K562 (cell line): ENCODE results near the gene WIF1. TPM values are rescaled to one million over a fixed set of nuclear protein-coding genes. Genes with fewer than 3 reads are reported as not detected.

Source experiments
- ATAC-seq: fragments of 200-7000 bp; cut with Tn5 transposase; 3 replicates; pipeline ENCODE4 v1.9.1; 2020; ENCODE audit warnings: moderate library complexity
- BruUV-seq: library from RNA; stranded (reverse); fragments of 400-500 nt; replicated peaks from 2 replicates; lab custom pipeline; 2021; lab: Mats Ljungman, UMichigan
- CTCF ChIA-PET: fragments of 300-600 bp; formaldehyde crosslinking; extraction: SDS; loops from one replicate; lab custom pipeline; 2021; ENCODE audit warnings: low intra/inter-chr PET ratio; lab: Yijun Ruan, JAX
- POLR2A ChIA-PET: fragments of 300-600, 350-650 bp; sonication (Branson Sonifier 250); formaldehyde crosslinking; extraction: SDS; loops from one replicate; lab custom pipeline; 2021; ENCODE audit warnings: antibody characterized with exemption, inconsistent platforms; lab: Yijun Ruan, JAX
- DNase-seq, 4 experiments: peaks; one replicate each; pipeline versions ENCODE4 v3.0.0 to v3.0.0-alpha.2; 2011 to 2018; ENCODE audit warnings: low spot score in 3 of 4, mixed read lengths in 3 of 4; ENCODE audit errors: extremely low read depth in 1 of 4
- FAIRE-seq: peaks from 2 replicates; lab custom pipeline; 2011; peaks lifted over from hg19 to GRCh38; lab: Jason Lieb, UNC
- H2AFZ ChIP-seq: 2 replicates; pipeline ENCODE4 v1.6.0; 2011; ENCODE audit warnings: low read depth, low read length, control low read depth, inconsistent platforms
- H3K27ac ChIP-seq: fragments of 200-600 bp; 3 replicates; pipeline ENCODE4 v1.8.0; 2011; ENCODE audit warnings: low read depth, mild to moderate bottlenecking, control low read depth, inconsistent platforms, low read length, moderate library complexity, mixed read lengths; ENCODE audit errors: extremely low read depth
- H3K27me3 ChIP-seq, 2 experiments: fragments of 300-600 bp in 1 of 2; 2 replicates in 1 of 2; 3 replicates in 1 of 2; pipeline versions ENCODE4 v1.6.0 to v1.8.0; 2011; ENCODE audit warnings: inconsistent platforms in 2 of 2, low read length in 2 of 2, mild to moderate bottlenecking in 1 of 2, mixed read lengths in 1 of 2, moderate library complexity in 1 of 2; ENCODE audit not compliant: control insufficient read depth in 2 of 2, insufficient read depth in 2 of 2
- H3K36me3 ChIP-seq: fragments of 300-600 bp; 3 replicates; pipeline ENCODE4 v1.8.0; 2011; ENCODE audit warnings: mild to moderate bottlenecking, low read length, inconsistent platforms; ENCODE audit not compliant: control insufficient read depth, insufficient read depth
- H3K4me1 ChIP-seq, 2 experiments: fragments of 200-600 bp in 1 of 2; replicated peaks in 1 of 2; 2 replicates in 1 of 2; 3 replicates in 1 of 2; pipeline versions ENCODE4 v1.5.1 to v1.8.0; 2011; ENCODE audit warnings: inconsistent platforms in 2 of 2, low read length in 2 of 2, mild to moderate bottlenecking in 1 of 2, mixed read lengths in 1 of 2, moderate library complexity in 1 of 2; ENCODE audit not compliant: control insufficient read depth in 2 of 2, insufficient read depth in 2 of 2
- H3K4me2 ChIP-seq: 2 replicates; pipeline ENCODE4 v1.6.1; 2011; ENCODE audit warnings: low read length, control low read depth, inconsistent platforms, mixed read lengths; ENCODE audit not compliant: insufficient read depth
- H3K4me3 ChIP-seq: fragments of 200-600 bp; sonication (generic), shearing (Covaris generic); 2 replicates; pipeline ENCODE4 v1.5.1; 2016; ENCODE audit warnings: control low read depth, inconsistent platforms
- H3K79me2 ChIP-seq: fragments of 200-600 bp; 3 replicates; pipeline ENCODE4 v1.8.0; 2011; ENCODE audit warnings: low read length, inconsistent platforms; ENCODE audit not compliant: control insufficient read depth, insufficient read depth
- H3K9ac ChIP-seq, 2 experiments: 2 replicates each; pipeline versions ENCODE4 v1.6.0 to v1.6.1; 2011; ENCODE audit warnings: low read depth in 2 of 2, low read length in 2 of 2, control low read depth in 1 of 2, inconsistent platforms in 1 of 2, mild to moderate bottlenecking in 1 of 2, mixed read lengths in 1 of 2; ENCODE audit not compliant: insufficient read depth in 1 of 2
- H3K9me1 ChIP-seq: one replicate; pipeline ENCODE4 v1.6.0; 2011; ENCODE audit warnings: inconsistent platforms, mild to moderate bottlenecking, low read length, moderate library complexity; ENCODE audit not compliant: control insufficient read depth, insufficient read depth
- H3K9me3 ChIP-seq: replicated peaks from 2 replicates; pipeline ENCODE4 v1.5.1; 2011; ENCODE audit warnings: low read depth, low read length, inconsistent platforms; ENCODE audit not compliant: control insufficient read depth, insufficient read depth
- H4K20me1 ChIP-seq: replicated peaks from 2 replicates; pipeline ENCODE4 v1.6.1; 2011; ENCODE audit warnings: low read length, inconsistent platforms, mixed read lengths; ENCODE audit not compliant: control insufficient read depth, insufficient read depth
- ARID4B ChIP-seq: sonication (generic); formaldehyde crosslinking; IDR thresholded peaks from 2 replicates; pipeline ENCODE4 v1.8.0; 2022; ENCODE audit warnings: mild to moderate bottlenecking, missing genetic modification reagents
- MAZ ChIP-seq, 2 experiments: fragments of 450-650 bp in 1 of 2; sonication (generic) in 1 of 2; formaldehyde crosslinking; IDR thresholded peaks in 1 of 2; conservative IDR thresholded peaks in 1 of 2; 2 replicates each; pipeline versions ENCODE4 v1.4.0 to v1.5.0; 2020; ENCODE audit warnings: mild to moderate bottlenecking in 1 of 2, missing genetic modification reagents in 1 of 2
- NCOA1 ChIP-seq: fragments of 450-650 bp; IDR thresholded peaks from 2 replicates; pipeline ENCODE4 v1.6.1; 2016; ENCODE audit warnings: low read depth
- NFE2 ChIP-seq: IDR thresholded peaks from 2 replicates; pipeline ENCODE4 v1.6.1; 2014; ENCODE audit warnings: antibody characterized with exemption, low read depth
- PCBP2 ChIP-seq: fragments of 200-400 bp; formaldehyde crosslinking; IDR thresholded peaks from 2 replicates; pipeline ENCODE4 v1.6.1; 2018; ENCODE audit warnings: low read length, low read depth, mild to moderate bottlenecking, moderate library complexity; ENCODE audit not compliant: poor library complexity, severe bottlenecking
- SREBF2 ChIP-seq: sonication (generic); formaldehyde crosslinking; IDR thresholded peaks from 2 replicates; pipeline ENCODE4 v1.4.0; 2020; ENCODE audit warnings: mild to moderate bottlenecking, missing genetic modification reagents
- TAF1 ChIP-seq: IDR thresholded peaks from 2 replicates; pipeline ENCODE4 v1.6.1; 2011; ENCODE audit warnings: mild to moderate bottlenecking, low read length, moderate library complexity; ENCODE audit not compliant: insufficient read depth, control insufficient read depth, severe bottlenecking; ENCODE audit errors: extremely low read depth
- TAL1 ChIP-seq: fragments of 450-650 bp; IDR thresholded peaks from 2 replicates; pipeline ENCODE4 v1.6.1; 2016; ENCODE audit warnings: mild to moderate bottlenecking
- TRIM24 ChIP-seq, 2 experiments: fragments of 450-650 bp; IDR thresholded peaks; 2 replicates each; pipeline ENCODE4 v1.6.1; 2016
- ZBTB5 ChIP-seq: fragments of 450-650 bp; IDR thresholded peaks from 2 replicates; pipeline ENCODE4 v1.6.1; 2017; ENCODE audit warnings: antibody characterized with exemption
- WGBS: fragments of 100-300 bp; shearing (Covaris generic); methylation state at CpG from one replicate; pipeline ENCODE4 v1.1.6; 2016; ENCODE audit warnings: low coverage, mixed read lengths; ENCODE audit not compliant: insufficient coverage; ENCODE audit errors: missing lambda C conversion rate; 5-methylcytosine and 5-hydroxymethylcytosine counted together
- in situ Hi-C: fragments of 300-500 bp; cut with MboI; formaldehyde crosslinking; loops from 4 replicates; pipeline ENCODE4 v1.15.0; 2018; ENCODE audit warnings: inconsistent platforms, mixed read lengths
- intact Hi-C: fragments of 100-400 bp; cut with micrococcal nuclease; formaldehyde crosslinking; loops from 2 replicates; pipeline ENCODE4 v1.14.2; 2022
- polyA plus RNA-seq, 8 experiments: library from polyadenylated mRNA; depleted of rRNA in 4 of 8; stranded (reverse) in 5 of 8; unstranded in 3 of 8; fragments of >200 nt; fragmentation: Nextera tagmentation in 2 of 8; fragmentation: Illumina TruSeq in 1 of 8; extraction: Ambion mirVana in 2 of 8; extraction: Trizol in 1 of 8; gene quantifications; 2 replicates each; pipeline versions ENCODE4 v1.2.1 to v1.2.3, GENCODE V29; 2011 to 2014; ENCODE audit warnings: inconsistent platforms in 1 of 8, missing spikeins in 1 of 8
- total RNA-seq, 7 experiments: library from RNA; depleted of rRNA in 6 of 7; stranded (reverse); fragments of >200 nt in 6 of 7; fragmentation: Illumina TruSeq in 2 of 7; extraction: Trizol in 2 of 7; gene quantifications; 2 replicates each; pipeline versions ENCODE4 v1.2.1 to v1.2.3, GENCODE V29; 2011 to 2021; ENCODE audit warnings: low replicate concordance in 1 of 7

WIF1 gene
- total and polyA plus RNA-seq, 9 of the 15 experiments (the other 6 are each of a cell fraction or from before 2014, with no cell fraction given) = not detected

- POLR2A ChIA-PET = no interaction called here
- H3K27me3 ChIP-seq = peaks cover 4 to 10% of the 10 kb centered on the region in 2 experiments; a peak in 2 of 5 replicates
- in situ Hi-C loops (no loop called here), intact Hi-C loops (loop anchor here (2.0 to 10.0 kb wide), 3 partner anchors 113 to 320 kb away; no protein-coding TSS in a partner anchor)
- H3K9me3 ChIP-seq = no peaks in the 10 kb centered on the region
- H3K9me1 ChIP-seq = no peaks in the 10 kb centered on the region
- H3K36me3 ChIP-seq = no peaks in the 10 kb centered on the region
- no peak overlapping the region for H3K27ac ChIP-seq
- no peak overlapping the region for H3K4me2 ChIP-seq
- H3K79me2 ChIP-seq = no peaks in the 10 kb centered on the region
- H3K9ac ChIP-seq = no peak overlapping the region; a peak in 1 of 4 replicates
- no peak for FAIRE-seq
- BruUV-seq = no TSS peak
- WGBS = 68% methylated on average over 28 of the region's 34 CpGs
- H3K4me3 ChIP-seq = no peak overlapping the region
- DNase-seq = no peak
- no peak for ATAC-seq
- TF ChIP-seq MAZ (CRISPR knock-in tag; conservative IDR thresholded peaks at IDR 0.05 in 1 of 2, IDR thresholded peaks at IDR 0.05 in 1 of 2) (no peak), SREBF2 (CRISPR knock-in tag) (no peak), ARID4B (CRISPR knock-in tag) (no peak), TAF1 (no peak), NFE2 (no peak), NCOA1 (no peak), TAL1 (no peak), TRIM24 (IDR thresholded peaks at IDR 0.05) (no peak), ZBTB5 (no peak), PCBP2 (no peak)
- no peaks in the 10 kb centered on the region for H4K20me1 ChIP-seq
- CTCF ChIA-PET = no interaction called here
- H3K4me1 ChIP-seq = peaks cover 0 to 10% of the 10 kb centered on the region in 2 experiments; a peak in 3 of 5 replicates
- no peak overlapping the region for H2AFZ ChIP-seq
Measured at GRCh38 chr12:65121956-65122469, 908 bp upstream of the WIF1 start.
